Measurements from ENCODE around the gene LIN9.

LIN9 gene, protein sequence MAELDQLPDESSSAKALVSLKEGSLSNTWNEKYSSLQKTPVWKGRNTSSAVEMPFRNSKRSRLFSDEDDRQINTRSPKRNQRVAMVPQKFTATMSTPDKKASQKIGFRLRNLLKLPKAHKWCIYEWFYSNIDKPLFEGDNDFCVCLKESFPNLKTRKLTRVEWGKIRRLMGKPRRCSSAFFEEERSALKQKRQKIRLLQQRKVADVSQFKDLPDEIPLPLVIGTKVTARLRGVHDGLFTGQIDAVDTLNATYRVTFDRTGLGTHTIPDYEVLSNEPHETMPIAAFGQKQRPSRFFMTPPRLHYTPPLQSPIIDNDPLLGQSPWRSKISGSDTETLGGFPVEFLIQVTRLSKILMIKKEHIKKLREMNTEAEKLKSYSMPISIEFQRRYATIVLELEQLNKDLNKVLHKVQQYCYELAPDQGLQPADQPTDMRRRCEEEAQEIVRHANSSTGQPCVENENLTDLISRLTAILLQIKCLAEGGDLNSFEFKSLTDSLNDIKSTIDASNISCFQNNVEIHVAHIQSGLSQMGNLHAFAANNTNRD

DNA sequence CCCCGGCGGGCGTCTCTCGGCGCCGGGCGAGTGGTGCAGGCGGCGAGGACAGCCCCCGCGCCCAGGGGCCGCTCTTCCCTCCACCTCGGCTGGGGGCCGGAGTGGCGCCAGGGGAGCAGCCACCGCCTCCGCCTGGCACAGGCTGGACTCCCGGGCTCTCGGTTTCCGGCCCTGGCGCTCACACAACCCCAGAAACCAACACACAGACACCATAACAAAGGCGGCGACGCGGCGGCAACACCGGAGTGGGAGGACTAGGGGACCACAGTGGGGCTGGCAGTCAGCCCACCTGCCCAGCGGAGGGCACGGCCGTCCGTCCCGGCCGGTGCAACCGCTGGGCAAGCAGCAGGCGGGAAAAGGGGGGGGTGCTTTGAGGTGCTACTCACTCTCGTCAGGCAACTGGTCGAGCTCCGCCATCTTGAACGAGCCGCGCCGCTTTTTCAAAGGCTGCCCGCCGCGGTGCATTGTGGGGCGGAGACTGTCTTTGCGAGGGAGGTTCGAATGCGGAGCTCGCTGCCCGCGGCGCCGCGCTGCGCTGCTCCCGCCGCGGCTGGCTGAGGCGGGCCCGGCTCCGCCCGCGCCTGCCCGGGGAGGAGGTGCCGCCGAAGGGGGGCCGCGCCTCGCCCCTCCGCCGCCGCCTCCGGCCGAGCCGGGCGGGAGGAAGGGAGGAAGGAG is at the start of gene LIN9:
TSS of gene LIN9 (minus strand) at position 442 of the 675 bp plus-strand sequence. CDS start at position 417, 25 bp downstream.
- ATAC-seq (replicated peaks; ENCODE audit: extremely low read depth, poor library complexity, severe bottlenecking) (peak; percentile 89), DNase-seq (ENCODE audit: low spot score in 2 of 2) (peak; percentile 83 to 86)
- peak within 1 kb of the TSS; percentile 61 for H3K27ac Mint-ChIP-seq (ENCODE audit: low read depth)
- H3K27me3 Mint-ChIP-seq = no peaks in the 10 kb centered on the region
- peaks cover 7% of the 10 kb centered on the region for H3K4me1 Mint-ChIP-seq
- H3K4me3 Mint-ChIP-seq = peak within 1 kb of the TSS; percentile 85
- no peaks in the 10 kb centered on the region for H3K9me3 Mint-ChIP-seq
- H3K36me3 Mint-ChIP-seq (ENCODE audit: insufficient read depth) = no peaks in the 10 kb centered on the region

DNA sequence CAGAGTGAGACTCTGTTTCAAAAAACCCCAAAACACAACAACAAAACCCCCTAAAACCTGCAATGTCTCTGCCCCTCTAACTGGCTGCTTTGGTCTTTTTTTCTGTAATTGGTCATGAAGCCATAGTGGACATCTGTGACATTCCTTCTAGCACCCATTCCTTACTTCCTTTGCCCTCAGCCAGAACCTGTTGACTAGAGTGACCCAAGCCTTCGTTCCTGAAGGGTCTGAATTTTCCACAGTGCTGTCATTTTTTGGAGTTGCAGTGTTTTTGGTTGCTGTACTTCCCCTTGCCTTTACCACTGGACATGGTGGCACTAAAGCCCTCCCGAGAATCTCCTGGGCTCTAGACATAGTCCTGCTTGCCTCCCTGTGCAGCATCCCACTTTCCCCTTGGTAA is 48.5 kb upstream of the LIN9 start:
- DNase-seq (ENCODE audit: low spot score in 2 of 2) (no peak), ATAC-seq (replicated peaks; ENCODE audit: extremely low read depth, poor library complexity, severe bottlenecking) (no peak)
- H3K27ac Mint-ChIP-seq (ENCODE audit: low read depth) = no peak overlapping the region
- H3K4me3 Mint-ChIP-seq = no peak overlapping the region
- no peaks in the 10 kb centered on the region for H3K4me1 Mint-ChIP-seq
- H3K9me3 Mint-ChIP-seq = no peaks in the 10 kb centered on the region
- H3K27me3 Mint-ChIP-seq = no peaks in the 10 kb centered on the region
- peaks cover 45% of the 10 kb centered on the region for H3K36me3 Mint-ChIP-seq (ENCODE audit: insufficient read depth)

DNA sequence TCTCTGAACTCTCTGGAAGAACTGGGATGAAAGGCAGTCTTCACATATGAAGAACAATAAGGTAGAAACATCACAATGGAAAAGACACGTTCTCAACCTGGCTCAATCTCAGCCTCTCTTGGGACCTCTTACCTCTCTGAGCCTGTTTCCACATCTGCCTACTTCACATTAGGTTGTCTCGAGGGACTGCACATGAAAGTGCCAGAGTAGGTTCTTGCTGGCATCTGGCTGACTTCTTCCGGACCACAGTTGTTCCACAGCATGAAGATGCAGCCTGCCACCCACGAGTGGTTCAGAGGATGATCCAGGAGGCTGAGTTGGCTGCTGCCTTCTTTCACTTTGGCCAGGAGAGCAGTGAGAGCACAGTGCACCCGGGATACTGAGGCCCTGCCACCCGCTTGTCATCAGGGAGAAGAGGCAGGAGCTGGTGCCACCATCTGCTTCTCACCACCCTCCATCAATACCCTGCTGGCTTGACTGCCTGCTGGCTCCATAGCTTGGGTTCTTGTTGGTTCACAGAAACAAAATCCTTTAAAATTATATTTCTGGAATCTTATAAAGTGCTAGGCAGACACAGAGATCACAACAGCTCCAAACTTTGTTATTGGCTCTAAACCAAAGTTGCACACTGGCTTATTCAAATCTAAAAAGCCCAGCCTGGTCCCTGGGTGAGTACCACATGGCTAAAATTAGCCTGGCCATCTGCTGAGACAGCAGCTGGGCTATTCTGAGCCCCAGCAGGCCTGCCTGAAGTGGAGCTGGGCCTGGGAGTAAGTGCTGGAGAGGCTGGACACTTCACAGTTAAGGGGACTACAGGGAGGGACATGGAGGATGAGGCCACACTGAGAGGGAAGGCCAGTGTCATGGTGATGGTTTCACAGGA is 46.9 kb upstream of the LIN9 start:
- H3K27ac Mint-ChIP-seq (ENCODE audit: low read depth) = no peak overlapping the region
- ATAC-seq (replicated peaks; ENCODE audit: extremely low read depth, poor library complexity, severe bottlenecking) (no peak), DNase-seq (ENCODE audit: low spot score in 2 of 2) (no peak)
- H3K27me3 Mint-ChIP-seq = no peaks in the 10 kb centered on the region
- H3K4me1 Mint-ChIP-seq = no peaks in the 10 kb centered on the region
- no peak overlapping the region for H3K4me3 Mint-ChIP-seq
- H3K36me3 Mint-ChIP-seq (ENCODE audit: insufficient read depth) = peaks cover 32% of the 10 kb centered on the region
- no peaks in the 10 kb centered on the region for H3K9me3 Mint-ChIP-seq

DNA sequence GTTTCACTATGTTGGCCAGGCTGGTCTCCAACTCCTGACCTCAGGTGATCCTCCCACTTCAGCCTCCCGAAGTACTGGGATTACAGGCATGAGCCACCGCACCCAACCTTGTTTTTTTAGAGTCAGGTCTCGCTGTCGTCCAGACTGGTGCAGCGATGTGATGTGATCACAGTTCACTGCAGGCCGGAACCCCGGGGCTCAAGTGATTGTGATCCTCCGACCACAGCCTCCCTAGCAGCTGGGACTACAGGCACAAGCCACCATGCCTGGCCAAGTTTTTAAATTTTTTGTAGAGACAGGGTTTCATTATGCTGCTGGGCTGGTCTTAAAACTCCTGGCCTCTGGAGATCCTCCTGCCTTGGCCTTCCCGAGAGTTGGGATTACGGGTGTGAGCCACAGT is 46.1 kb upstream of the LIN9 start:
- H3K36me3 Mint-ChIP-seq (ENCODE audit: insufficient read depth) = peaks cover 25% of the 10 kb centered on the region
- H3K4me3 Mint-ChIP-seq = no peak overlapping the region
- no peaks in the 10 kb centered on the region for H3K9me3 Mint-ChIP-seq
- no peak for DNase-seq (ENCODE audit: low spot score in 2 of 2)
- no peak for ATAC-seq (replicated peaks; ENCODE audit: extremely low read depth, poor library complexity, severe bottlenecking)
- no peaks in the 10 kb centered on the region for H3K27me3 Mint-ChIP-seq
- H3K27ac Mint-ChIP-seq (ENCODE audit: low read depth) = no peak overlapping the region
- H3K4me1 Mint-ChIP-seq = no peaks in the 10 kb centered on the region

DNA sequence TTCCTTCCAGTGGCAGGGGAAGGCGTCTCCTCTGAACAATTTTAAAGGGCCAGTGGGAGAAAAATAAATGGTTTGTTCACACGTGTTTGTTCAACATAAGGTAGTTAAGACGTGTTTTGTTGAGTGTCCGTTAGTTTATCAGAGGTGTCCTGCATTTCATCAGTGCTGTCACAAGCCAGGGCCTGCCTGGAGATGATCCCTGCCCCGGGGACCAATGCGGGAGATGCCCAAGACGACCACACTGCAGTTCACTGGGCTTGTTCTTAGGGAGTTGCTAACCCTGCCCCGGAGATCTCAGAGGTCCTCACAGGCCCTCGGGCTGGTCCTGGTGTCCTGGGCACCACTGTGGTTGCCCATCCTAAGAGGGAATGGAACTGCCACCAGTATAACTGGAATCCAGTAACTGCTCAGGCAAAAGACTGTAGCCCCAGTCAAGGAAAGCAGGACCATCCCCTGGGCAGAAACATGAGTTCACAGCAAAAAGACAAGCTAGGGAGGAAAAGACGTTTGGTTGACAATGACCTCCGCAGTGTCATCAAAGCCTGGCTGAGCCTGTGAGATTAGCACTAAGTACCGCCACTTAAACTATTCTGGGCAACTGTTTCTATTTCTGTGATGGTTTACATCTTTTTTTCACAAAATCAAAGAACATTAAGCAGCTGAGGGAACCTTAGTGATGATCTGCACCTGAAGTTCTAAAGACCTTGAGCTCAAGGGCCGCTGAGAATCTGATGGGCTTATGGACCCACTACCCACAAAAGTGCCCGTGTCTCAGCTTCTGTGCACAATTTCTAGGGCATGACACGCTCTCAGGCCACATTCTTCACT is 44.9 kb upstream of the LIN9 start:
- DNase-seq (ENCODE audit: low spot score in 2 of 2) = no peak
- H3K27ac Mint-ChIP-seq (ENCODE audit: low read depth) = no peak overlapping the region
- no peak for ATAC-seq (replicated peaks; ENCODE audit: extremely low read depth, poor library complexity, severe bottlenecking)

DNA sequence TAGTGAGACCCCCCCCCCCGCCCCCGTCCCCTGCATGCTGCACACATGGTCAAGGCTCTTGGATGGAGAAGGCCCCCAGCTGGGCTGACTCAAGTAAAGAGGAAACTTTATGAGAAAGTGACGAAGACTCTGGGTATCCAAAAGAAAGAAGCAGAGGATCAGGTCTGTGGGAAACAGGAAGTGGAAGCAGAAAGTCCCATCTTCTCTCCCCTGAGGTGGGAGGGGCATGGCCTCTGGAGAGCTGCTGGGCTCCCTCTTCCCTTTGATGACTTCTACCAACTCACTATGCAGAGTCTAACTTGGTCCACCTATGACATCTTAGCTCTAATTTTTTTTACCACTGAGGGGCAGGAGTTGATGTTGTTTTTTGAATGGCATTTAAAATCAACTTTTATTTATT is 42.7 kb upstream of the LIN9 start:
- ATAC-seq (replicated peaks; ENCODE audit: extremely low read depth, poor library complexity, severe bottlenecking) (no peak), DNase-seq (ENCODE audit: low spot score in 2 of 2) (no peak)
- Mint-ChIP-seq H3K27me3 (no peaks in the 10 kb centered on the region), H3K36me3 (ENCODE audit: insufficient read depth) (peaks cover 7% of the 10 kb centered on the region), H3K27ac (ENCODE audit: low read depth) (no peak overlapping the region), H3K9me3 (no peaks in the 10 kb centered on the region), H3K4me3 (no peak overlapping the region), H3K4me1 (no peaks in the 10 kb centered on the region)

More for the DNA sequence above, 44.9 kb upstream of the LIN9 start:
- H3K9me3 Mint-ChIP-seq = no peaks in the 10 kb centered on the region
- H3K36me3 Mint-ChIP-seq (ENCODE audit: insufficient read depth) = peaks cover 15% of the 10 kb centered on the region
- H3K4me1 Mint-ChIP-seq = no peaks in the 10 kb centered on the region
- no peaks in the 10 kb centered on the region for H3K27me3 Mint-ChIP-seq
- no peak overlapping the region for H3K4me3 Mint-ChIP-seq

DNA sequence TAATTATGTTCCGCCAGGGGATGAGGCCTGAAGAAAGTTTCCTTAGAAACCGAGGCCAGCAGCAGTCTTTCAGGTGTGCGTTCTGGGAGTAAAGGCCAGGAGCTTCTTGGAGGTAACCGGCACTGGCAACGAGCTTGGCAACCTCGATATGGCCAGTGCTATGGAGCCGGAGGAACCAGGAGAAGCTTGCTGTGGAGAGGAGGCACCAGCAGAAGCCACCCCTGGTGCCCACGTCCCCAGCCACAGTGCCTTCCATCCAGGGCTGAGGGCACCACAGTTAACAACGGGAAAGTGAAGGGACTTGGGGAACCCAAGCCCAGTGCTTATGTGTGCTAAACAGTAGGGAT is 41.5 kb upstream of the LIN9 start:
- no peak overlapping the region for H3K27ac Mint-ChIP-seq (ENCODE audit: low read depth)
- no peak for DNase-seq (ENCODE audit: low spot score in 2 of 2)
- no peak for ATAC-seq (replicated peaks; ENCODE audit: extremely low read depth, poor library complexity, severe bottlenecking)
- no peaks in the 10 kb centered on the region for H3K4me1 Mint-ChIP-seq
- H3K9me3 Mint-ChIP-seq = no peaks in the 10 kb centered on the region
- no peak overlapping the region for H3K4me3 Mint-ChIP-seq
- H3K36me3 Mint-ChIP-seq (ENCODE audit: insufficient read depth) = peaks cover 1% of the 10 kb centered on the region
- no peaks in the 10 kb centered on the region for H3K27me3 Mint-ChIP-seq

DNA sequence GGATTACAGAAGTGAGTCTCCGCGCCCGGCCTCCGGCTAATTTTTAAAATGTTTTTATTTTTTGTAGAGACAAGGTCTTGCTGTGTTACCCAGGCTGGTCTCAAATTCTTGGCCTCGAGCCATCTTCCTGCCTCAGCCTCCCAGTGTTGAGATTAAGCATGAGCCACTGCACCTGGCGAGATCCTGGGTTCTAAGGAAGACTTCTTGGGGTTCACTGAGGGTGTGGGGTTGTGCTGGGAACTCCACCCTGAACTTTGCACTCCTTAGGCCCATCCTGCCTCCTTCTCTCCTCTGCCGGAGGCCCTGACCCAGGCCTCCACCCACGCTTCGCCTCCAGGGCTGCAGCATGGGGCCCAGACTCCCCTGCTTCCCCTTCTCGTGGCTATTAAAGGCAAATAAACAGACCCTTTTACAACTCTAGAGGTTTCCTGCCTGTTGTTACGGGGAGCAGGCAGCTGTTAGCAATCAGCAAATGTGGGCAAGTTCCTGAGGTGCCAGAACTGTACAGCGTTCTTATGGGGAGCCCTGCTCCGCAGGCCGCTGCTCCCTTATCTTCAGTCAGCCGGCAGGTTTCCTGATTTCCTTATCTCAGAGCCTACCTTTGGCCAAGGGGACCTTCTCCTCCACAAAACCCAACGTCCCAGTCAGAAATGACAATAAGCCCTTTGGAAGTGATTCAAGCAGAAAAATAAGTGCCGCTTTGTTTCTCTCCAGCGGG is 41.0 kb upstream of the LIN9 start:
- no peaks in the 10 kb centered on the region for H3K9me3 Mint-ChIP-seq
- H3K4me3 Mint-ChIP-seq = no peak overlapping the region
- ATAC-seq (replicated peaks; ENCODE audit: extremely low read depth, poor library complexity, severe bottlenecking) (no peak), DNase-seq (ENCODE audit: low spot score in 2 of 2) (no peak)
- no peak overlapping the region for H3K27ac Mint-ChIP-seq (ENCODE audit: low read depth)
- peaks cover 1% of the 10 kb centered on the region for H3K36me3 Mint-ChIP-seq (ENCODE audit: insufficient read depth)
- H3K4me1 Mint-ChIP-seq = no peaks in the 10 kb centered on the region
- no peaks in the 10 kb centered on the region for H3K27me3 Mint-ChIP-seq

DNA sequence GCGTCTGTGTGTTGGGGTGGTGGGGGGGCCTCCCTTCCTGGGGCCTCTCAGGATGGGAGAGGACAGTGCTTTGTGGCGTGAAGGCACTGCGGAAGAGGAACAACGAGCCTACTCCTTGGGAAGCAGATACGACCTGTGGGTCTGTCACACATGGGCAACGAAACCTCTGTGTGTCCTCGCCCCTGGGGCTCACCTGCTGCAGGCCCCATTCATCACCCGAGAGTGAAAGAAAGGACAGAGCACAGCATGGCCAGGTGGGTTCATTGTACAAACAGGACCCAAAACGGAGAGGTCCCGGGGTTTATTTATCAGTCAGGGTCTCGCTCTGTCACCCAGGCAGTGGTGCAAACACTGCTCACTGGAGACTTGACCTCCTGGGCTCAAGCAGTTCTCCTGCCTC is 40.1 kb upstream of the LIN9 start:
- Mint-ChIP-seq H3K4me1 (no peaks in the 10 kb centered on the region), H3K9me3 (no peaks in the 10 kb centered on the region), H3K4me3 (no peak overlapping the region), H3K27me3 (no peaks in the 10 kb centered on the region), H3K36me3 (ENCODE audit: insufficient read depth) (peaks cover 1% of the 10 kb centered on the region), H3K27ac (ENCODE audit: low read depth) (no peak overlapping the region)
- DNase-seq (ENCODE audit: low spot score in 2 of 2) = no peak
- ATAC-seq (replicated peaks; ENCODE audit: extremely low read depth, poor library complexity, severe bottlenecking) = no peak

DNA sequence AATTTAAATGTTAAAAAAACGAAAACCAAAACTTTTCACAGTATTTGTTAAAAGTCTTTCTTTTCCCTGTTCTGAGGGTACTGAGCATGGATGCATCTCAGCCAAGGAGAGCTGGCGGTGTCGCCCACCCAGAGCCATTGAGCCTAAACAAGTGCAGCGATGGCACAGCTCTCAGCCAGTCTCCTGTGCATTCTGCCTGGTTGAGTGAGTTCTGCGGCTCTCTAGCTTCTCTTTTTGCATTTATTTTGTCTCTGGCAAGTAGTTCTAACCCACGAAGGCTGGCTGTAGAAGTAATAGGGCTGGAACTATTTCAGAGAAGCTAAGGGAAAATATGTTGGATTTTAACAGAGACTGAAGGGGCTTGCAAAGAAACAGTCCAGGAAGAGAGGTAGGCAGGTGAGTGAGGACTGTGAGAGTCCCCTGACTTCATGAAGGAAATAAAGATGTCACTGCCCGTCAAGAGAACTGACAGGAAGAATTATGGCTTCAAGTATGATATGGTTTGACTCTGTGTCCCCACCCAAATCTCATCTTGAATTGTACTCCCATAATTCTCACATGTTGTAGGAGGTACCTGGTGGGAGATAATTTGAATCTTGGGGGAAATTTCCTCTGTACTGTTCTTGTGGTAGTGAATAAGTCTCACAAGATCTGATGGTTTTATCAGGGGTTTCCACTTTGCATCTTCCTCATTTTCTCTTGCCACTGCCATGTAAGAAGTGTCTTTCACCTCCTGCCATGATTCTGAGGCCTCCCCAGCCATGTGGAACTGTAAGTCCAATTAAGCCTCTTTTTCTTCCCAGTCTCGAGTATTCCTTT is 35.7 kb upstream of the LIN9 start:
- no peaks in the 10 kb centered on the region for H3K36me3 Mint-ChIP-seq (ENCODE audit: insufficient read depth)
- no peak for DNase-seq (ENCODE audit: low spot score in 2 of 2)
- H3K4me1 Mint-ChIP-seq = no peaks in the 10 kb centered on the region
- H3K4me3 Mint-ChIP-seq = no peak overlapping the region
- ATAC-seq (replicated peaks; ENCODE audit: extremely low read depth, poor library complexity, severe bottlenecking) = no peak
- no peaks in the 10 kb centered on the region for H3K9me3 Mint-ChIP-seq
- no peak overlapping the region for H3K27ac Mint-ChIP-seq (ENCODE audit: low read depth)
- H3K27me3 Mint-ChIP-seq = peaks cover 18% of the 10 kb centered on the region

DNA sequence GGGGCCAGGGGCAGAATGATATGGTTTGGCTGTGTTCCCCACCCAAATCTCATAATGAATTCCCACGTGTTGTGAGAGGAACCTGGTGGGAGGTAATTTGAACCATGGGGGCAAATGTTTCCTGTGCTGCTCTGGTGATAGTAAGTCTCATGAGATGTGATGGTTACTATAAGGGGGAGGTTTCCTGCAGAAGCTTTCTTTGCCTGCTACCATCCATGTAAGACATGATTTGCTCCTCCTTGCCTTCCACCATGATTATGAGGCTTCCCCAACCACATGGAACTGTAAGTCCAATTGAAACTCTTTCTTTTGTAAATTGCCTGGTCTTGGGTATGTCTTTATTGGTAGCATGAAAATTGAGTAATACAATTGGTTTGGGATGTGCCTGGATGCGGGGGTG is 33.7 kb upstream of the LIN9 start:
- Mint-ChIP-seq H3K4me1 (no peaks in the 10 kb centered on the region), H3K27ac (ENCODE audit: low read depth) (no peak overlapping the region), H3K36me3 (ENCODE audit: insufficient read depth) (no peaks in the 10 kb centered on the region), H3K4me3 (no peak overlapping the region), H3K27me3 (peaks cover 18% of the 10 kb centered on the region), H3K9me3 (no peaks in the 10 kb centered on the region)
- ATAC-seq (replicated peaks; ENCODE audit: extremely low read depth, poor library complexity, severe bottlenecking) = no peak
- DNase-seq (ENCODE audit: low spot score in 2 of 2) = no peak

Measured in central memory CD8-positive, alpha-beta T cell (primary cell).